GM18951 (cell line): ENCODE measurements around the gene MAP2K1.

ENCODE experiments used
- POLR2A ChIP-seq: IDR thresholded peaks from 4 replicates; pipeline ENCODE4 v1.6.1; 2011; ENCODE audit warnings: mild to moderate bottlenecking; ENCODE audit not compliant: insufficient read length, insufficient read depth; ENCODE audit errors: extremely low read depth
- in situ Hi-C: fragments of 300-500 bp; cut with MboI; formaldehyde crosslinking; loops from one replicate; pipeline ENCODE4 v1.12.0; 2022; ENCODE audit warnings: low sequenced_read_pairs, mixed read lengths, inconsistent platforms; ENCODE audit not compliant: unreplicated experiment

MAP2K1 gene

GRCh38 chr15:66403323-66403722 lies 16.6 kb downstream of the MAP2K1 start:
- TF ChIP-seq POLR2A, result no peak
- in situ Hi-C loops, result no loop called here

- in situ Hi-C loops, result no loop called here
- no peak for TF ChIP-seq POLR2A
Measured at GRCh38 chr15:66404122-66404521, 17.4 kb downstream of the MAP2K1 start.

DNA sequence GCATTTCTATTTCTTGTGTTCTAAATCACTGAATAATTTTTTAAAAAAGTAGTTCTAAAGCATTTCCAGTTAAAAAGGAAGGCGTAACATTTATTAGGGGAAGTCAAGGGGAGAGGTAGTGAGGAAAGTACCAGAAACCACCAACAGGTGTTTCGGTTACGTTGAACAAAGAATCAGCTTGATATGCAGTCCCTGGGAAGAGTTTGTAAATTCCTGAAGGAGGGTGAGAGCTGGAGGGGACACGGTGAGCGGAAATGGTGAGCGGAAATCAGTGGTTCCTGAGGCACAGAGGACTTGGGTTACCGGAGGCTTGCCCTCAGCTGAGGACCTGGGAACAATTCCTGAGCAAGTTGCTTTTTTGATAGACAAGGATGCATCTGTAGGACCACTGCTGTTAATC lies 17.8 kb downstream of the MAP2K1 start:
- no peak for TF ChIP-seq POLR2A
- in situ Hi-C loops, result no loop called here

DNA sequence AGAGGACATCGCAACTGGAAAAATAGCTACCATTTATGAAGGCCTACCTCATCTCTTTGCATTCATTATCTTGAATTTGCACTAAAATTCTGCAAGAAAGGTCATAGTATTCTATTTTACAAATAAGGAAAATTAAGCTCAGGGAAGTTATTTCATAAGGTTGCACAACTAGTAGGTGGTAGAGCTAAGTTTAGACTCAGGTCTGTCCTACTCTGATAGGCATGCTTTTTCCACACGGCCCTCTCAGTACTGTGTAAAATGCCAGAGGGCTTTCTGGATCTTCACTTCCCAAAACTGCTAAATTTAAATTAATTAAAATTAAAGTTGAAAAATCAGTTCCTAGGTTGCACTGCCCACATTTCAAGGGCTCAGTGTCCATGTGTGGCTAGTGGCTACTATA lies 18.3 kb downstream of the MAP2K1 start:
- TF ChIP-seq POLR2A, result no peak
- in situ Hi-C loops, result no loop called here

GRCh38 chr15:66405615-66406014 lies 18.9 kb downstream of the MAP2K1 start:
- TF ChIP-seq POLR2A, result no peak
- in situ Hi-C loops, result no loop called here

- TF ChIP-seq POLR2A, result no peak
- in situ Hi-C loops, result no loop called here
Measured at GRCh38 chr15:66408254-66408653, 21.5 kb downstream of the MAP2K1 start.

DNA sequence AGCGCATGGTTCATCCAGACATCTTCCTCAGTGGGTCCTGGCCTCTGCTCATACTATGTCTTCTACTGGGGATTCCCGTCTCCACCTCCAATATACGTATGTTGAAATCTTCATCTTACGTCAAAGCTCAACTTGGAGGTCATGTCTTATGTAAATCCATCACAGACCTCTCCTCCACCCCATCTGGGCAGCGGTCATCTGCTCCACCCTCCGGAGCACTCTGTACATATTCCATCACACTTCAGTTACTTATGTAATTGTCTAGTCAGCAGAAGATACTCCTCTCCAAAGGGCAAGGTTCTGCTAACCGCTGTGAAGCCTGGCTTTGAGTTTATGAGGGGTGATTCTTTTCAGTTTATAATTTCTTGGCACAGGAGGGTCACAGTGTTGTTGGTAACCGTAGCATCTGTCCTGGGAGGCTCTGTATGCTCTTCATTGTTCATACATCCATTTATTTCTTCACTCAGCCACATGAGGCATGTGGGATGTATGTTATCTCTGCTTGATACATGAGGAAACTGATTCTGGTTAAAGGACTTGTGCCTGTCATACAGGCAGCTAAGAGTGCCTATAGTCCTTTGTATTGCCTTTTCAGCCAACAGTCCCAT lies 22.1 kb downstream of the MAP2K1 start:
- no peak for TF ChIP-seq POLR2A
- in situ Hi-C loops, result no loop called here

GRCh38 chr15:66409565-66410108 lies 22.9 kb downstream of the MAP2K1 start:
- no peak for TF ChIP-seq POLR2A
- in situ Hi-C loops, result no loop called here

DNA sequence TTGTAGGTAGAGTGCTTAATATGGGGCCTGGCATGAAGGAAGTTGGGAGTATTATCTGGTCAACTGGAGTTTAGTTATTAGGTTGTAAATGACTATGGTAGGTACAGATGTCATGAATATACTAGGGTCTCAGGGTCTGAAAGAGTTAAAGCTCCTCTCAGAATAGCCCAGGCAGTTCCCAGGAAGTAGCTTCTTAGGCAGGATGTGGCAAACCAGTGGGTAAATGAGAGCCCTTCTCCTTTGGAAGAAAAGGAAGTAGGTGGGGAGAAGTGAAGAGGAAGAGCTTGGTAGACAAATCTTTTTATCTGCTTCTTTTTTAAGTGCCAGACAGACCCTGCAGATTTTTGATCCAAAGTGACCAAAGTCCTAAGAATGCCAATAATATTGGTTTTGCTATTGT lies 24.5 kb downstream of the MAP2K1 start:
- TF ChIP-seq POLR2A, result no peak
- in situ Hi-C loops, result no loop called here

DNA sequence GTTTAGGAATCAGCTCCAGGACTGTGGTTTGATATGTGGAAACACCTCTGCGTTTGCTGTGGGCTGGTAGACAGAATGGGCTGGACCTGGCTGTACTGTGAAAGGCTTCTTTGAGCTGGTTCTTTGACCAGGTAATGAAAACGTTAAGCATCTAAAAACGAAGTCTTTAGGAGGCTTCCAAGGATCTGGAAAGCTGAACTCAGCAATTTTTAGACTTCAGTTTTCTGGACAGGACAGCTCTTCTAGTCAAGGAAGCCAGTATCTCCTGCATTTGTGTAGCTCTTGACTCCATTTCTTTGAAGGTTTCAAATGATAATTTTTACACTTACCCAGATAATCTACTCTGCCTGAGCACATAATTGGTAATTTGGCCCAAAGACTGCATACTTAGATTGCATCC lies 25.5 kb downstream of the MAP2K1 start:
- in situ Hi-C loops, result no loop called here
- TF ChIP-seq POLR2A, result no peak

GRCh38 chr15:66413579-66413978 lies 26.9 kb downstream of the MAP2K1 start:
- in situ Hi-C loops, result no loop called here
- TF ChIP-seq POLR2A, result no peak

GRCh38 chr15:66415360-66415759 lies 28.6 kb downstream of the MAP2K1 start:
- no peak for TF ChIP-seq POLR2A
- in situ Hi-C loops, result no loop called here

GRCh38 chr15:66417736-66418135 lies 31.0 kb downstream of the MAP2K1 start:
- no peak for TF ChIP-seq POLR2A
- in situ Hi-C loops, result no loop called here

- no peak for TF ChIP-seq POLR2A
- in situ Hi-C loops, result no loop called here
Measured at GRCh38 chr15:66419471-66419870, 32.8 kb downstream of the MAP2K1 start.

- TF ChIP-seq POLR2A, result no peak
- in situ Hi-C loops, result no loop called here
Measured at GRCh38 chr15:66422347-66422746, 35.6 kb downstream of the MAP2K1 start.
